ENCODE data around the gene APOBR. TPM values are rescaled to one million over a fixed set of nuclear protein-coding genes. Genes with fewer than 3 reads are reported as not detected.
"Not testable (repeated sequence)": the region's sequence is repeated elsewhere in the genome, so short reads cannot be mapped to it uniquely, and the experiment has no call there.

The APOBR gene
- total RNA-seq, 2 experiments from 2014 or later, result 5.5 TPM

DNA sequence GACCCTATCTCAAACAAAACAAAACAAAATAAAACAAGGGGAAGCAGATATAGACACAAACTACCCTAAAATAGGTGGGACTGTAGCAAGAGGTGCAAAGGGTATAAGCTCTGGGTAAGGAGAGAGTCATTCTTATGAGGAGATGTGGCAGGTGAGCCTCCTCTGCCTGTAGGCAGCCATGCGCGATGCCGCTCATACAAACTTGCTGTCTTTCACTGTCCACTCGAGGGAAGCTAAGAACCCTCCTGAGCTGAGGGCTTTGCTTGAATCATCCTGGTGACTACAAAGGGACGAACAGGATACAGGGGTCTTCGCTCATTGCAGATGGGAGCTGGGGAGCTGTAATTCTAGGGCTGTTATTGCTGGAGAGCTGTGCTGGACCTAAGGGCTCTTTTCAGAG, 27.0 kb downstream of the APOBR start:
- intact Hi-C loops (cut with micrococcal nuclease), result no loop called here

DNA sequence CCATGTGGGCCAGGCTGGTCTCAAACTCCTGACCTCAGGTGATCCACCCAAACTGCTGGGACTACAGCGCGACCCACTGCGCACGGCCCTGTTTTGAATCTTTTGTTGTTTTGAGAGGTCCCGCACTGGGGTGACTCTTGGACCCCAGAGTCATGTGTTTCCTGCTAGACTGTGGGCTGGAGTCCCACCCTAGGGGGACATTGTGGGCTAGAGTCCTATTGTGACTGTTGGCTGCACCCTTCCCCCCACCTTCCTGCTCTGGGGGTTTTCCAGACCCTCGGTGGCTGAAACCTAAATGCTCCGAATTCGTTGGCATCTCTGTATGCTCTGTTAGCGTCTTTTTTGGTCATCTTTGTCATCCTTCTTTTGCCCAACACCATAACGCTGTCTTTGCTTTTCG, 28.3 kb downstream of the APOBR start:
- peak; percentile 27 for ATAC-seq
- peak; percentile 35 for DNase-seq
- Mint-ChIP-seq H3K27me3 (no peaks in the 10 kb centered on the region), H3K4me3 (no peak overlapping the region), H3K4me1 (ENCODE audit: low read depth) (peaks cover 6% of the 10 kb centered on the region), H3K9me3 (no peaks in the 10 kb centered on the region), H3K27ac (no peak overlapping the region), H3K36me3 (ENCODE audit: low read depth) (no peaks in the 10 kb centered on the region)
- TF ChIP-seq, protein P1, sequence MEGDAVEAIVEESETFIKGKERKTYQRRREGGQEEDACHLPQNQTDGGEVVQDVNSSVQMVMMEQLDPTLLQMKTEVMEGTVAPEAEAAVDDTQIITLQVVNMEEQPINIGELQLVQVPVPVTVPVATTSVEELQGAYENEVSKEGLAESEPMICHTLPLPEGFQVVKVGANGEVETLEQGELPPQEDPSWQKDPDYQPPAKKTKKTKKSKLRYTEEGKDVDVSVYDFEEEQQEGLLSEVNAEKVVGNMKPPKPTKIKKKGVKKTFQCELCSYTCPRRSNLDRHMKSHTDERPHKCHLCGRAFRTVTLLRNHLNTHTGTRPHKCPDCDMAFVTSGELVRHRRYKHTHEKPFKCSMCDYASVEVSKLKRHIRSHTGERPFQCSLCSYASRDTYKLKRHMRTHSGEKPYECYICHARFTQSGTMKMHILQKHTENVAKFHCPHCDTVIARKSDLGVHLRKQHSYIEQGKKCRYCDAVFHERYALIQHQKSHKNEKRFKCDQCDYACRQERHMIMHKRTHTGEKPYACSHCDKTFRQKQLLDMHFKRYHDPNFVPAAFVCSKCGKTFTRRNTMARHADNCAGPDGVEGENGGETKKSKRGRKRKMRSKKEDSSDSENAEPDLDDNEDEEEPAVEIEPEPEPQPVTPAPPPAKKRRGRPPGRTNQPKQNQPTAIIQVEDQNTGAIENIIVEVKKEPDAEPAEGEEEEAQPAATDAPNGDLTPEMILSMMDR (IDR thresholded peaks at IDR 0.05), result no peak
- intact Hi-C loops (cut with micrococcal nuclease), result no loop called here
- ChIA-PET POLR2A (interaction anchor here (1.1 kb wide), 1 partner anchor 18 kb away, joined by 3 read pairs; no protein-coding TSS in a partner anchor), CTCF (no interaction called here)

More for the DNA sequence above, 27.0 kb downstream of the APOBR start:
- CTCF ChIA-PET, result no interaction called here
- Mint-ChIP-seq H3K4me1 (ENCODE audit: low read depth) (peaks cover 6% of the 10 kb centered on the region), H3K9me3 (no peaks in the 10 kb centered on the region), H3K4me3 (no peak overlapping the region), H3K27me3 (no peaks in the 10 kb centered on the region), H3K27ac (no peak overlapping the region), H3K36me3 (ENCODE audit: low read depth) (no peaks in the 10 kb centered on the region)
- no peak for DNase-seq
- ATAC-seq, result no peak
- TF ChIP-seq, protein P1 (IDR thresholded peaks at IDR 0.05), result no peak
- POLR2A ChIA-PET, result interaction anchor here (1.1 kb wide), 1 partner anchor 20 kb away, joined by 3 read pairs; no protein-coding TSS in a partner anchor

DNA sequence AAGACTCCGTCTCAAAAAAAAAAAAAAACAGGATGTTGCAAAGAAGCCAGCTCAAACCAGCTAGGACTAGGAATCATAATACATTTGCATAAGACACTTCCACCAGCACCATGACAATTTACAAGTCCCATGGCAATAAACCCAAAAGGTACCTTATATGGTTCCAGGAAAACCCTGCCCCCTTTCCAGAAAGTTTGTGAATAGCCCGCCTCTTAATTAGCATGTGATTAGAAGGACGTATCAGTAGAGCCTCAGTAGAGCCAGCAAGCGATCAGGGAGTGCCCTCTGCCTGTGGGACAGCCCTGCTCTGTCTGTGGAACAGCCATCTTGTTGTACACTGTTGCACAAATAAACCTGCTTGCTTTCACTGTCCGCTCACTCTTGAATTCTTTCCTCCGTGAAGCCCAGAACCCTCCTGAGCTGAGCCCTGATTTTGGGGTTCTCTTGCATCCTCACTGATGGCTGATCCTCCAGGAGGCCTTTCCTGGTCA, 30.3 kb downstream of the APOBR start:
- no peak overlapping the region for H3K4me3 Mint-ChIP-seq
- ATAC-seq, result peak; percentile 82
- ChIA-PET POLR2A (interaction anchor here (0.9 kb wide), 1 partner anchor 9 kb away, joined by 3 read pairs; no protein-coding TSS in a partner anchor), CTCF (no interaction called here)
- H3K36me3 Mint-ChIP-seq (ENCODE audit: low read depth), result no peaks in the 10 kb centered on the region
- peak; percentile 24 for DNase-seq
- intact Hi-C loops (cut with micrococcal nuclease), result no loop called here
- H3K9me3 Mint-ChIP-seq, result no peaks in the 10 kb centered on the region
- TF ChIP-seq, protein P1 (IDR thresholded peaks at IDR 0.05), result no peak
- H3K4me1 Mint-ChIP-seq (ENCODE audit: low read depth), result peaks cover 6% of the 10 kb centered on the region
- H3K27ac Mint-ChIP-seq, result no peak overlapping the region
- no peaks in the 10 kb centered on the region for H3K27me3 Mint-ChIP-seq

DNA sequence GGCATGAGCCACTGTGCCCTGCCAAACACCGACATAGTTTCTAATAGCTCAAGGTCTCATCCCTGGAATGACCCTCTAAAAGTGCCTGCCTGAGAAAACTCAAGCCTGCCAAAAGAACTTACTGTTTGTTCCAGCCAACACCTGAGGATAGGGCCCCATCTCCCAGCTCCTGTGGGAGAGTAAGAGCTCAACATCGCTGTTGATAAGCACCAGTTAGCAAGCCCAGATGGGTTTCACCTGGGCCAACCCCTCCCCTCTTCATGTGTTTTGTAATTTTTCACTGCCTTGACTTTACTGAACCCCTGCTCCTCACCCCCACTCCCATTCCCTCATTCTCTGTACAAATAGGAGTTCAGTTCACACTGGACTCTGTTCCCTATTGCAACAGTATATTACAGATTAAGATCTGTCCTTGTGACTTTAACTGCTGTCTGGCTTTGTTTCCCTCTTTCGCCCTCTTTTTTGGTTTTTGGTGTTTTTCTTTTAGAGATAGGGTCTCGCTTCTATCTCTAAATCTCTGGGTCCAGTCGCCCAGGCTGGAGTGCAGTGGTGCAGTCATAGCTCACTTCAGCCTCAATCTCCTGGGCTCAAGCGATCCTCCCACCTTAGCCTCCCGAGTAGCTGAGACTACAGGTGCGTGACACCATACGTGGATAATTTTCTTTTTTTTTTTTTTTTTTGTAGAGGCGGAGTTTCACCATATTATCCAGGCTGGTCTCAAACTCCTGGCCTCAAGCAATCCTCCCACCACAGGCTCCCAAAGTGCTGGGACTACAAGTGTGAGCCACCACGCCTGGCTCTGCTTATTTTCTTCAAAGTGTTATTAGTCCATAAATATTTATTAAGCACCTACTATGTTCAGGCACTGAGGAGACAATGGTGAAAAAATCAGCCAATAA, 32.0 kb downstream of the APOBR start:
- TF ChIP-seq, protein P1 (IDR thresholded peaks at IDR 0.05), result no peak
- POLR2A ChIA-PET, result no interaction called here
- Mint-ChIP-seq H3K4me1 (ENCODE audit: low read depth) (peaks cover 6% of the 10 kb centered on the region), H3K4me3 (no peak overlapping the region), H3K27me3 (no peaks in the 10 kb centered on the region), H3K36me3 (ENCODE audit: low read depth) (no peaks in the 10 kb centered on the region), H3K9me3 (no peaks in the 10 kb centered on the region), H3K27ac (no peak overlapping the region)
- intact Hi-C loops (cut with micrococcal nuclease), result no loop called here
- DNase-seq, result no peak
- no peak for ATAC-seq
- CTCF ChIA-PET, result no interaction called here

DNA sequence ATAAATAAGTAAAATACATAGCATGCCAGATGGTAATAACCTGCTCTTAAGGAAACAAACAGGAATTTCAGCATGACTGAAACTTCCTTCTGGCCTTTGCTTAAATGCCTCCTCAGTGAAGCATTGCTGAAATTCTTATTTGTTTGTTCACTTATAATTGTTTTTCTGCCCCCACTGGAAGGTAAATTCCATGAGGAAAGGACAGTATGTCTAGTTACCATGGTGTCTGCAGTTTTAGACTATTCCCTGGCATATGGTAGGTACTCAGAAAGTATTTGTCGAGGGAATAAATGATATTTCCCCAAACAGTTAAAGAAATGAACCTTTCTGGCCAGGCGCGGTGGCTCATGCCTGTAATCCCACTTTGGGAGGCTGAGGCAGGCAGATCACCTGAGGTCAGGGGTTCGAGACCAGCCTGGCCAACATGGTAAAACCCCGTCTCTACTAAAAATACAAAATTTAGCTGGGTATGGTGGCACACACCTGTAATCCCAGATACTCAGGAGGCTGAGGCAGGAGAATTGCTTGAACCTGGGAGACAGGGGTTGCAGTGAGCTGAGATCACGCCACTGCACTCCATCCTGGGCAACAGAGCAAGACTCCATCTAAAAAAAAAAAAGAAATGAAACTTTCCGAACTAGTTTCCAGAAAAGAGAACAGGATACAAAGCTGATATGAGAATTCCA, 32.8 kb downstream of the APOBR start:
- DNase-seq; H3K27ac Mint-ChIP-seq; H3K27me3 Mint-ChIP-seq; ATAC-seq; intact Hi-C loops (cut with micrococcal nuclease); H3K36me3 Mint-ChIP-seq (ENCODE audit: low read depth); H3K9me3 Mint-ChIP-seq; H3K4me3 Mint-ChIP-seq; H3K4me1 Mint-ChIP-seq (ENCODE audit: low read depth); CTCF ChIA-PET; POLR2A ChIA-PET: not testable (repeated sequence)
